B cell (primary cell): ENCODE results near the gene GALR2.

Source experiments
- CTCF ChIP-seq: fragments of 200-600 bp; IDR thresholded peaks from one replicate; pipeline ENCODE4 v1.8.0; 2022; ENCODE audit warnings: antibody characterized with exemption, mild to moderate bottlenecking
- EZH2 ChIP-seq: IDR thresholded peaks from 2 replicates; pipeline ENCODE4 v1.6.1; 2012; ENCODE audit warnings: borderline replicate concordance, low read depth, mild to moderate bottlenecking, moderate library complexity, low read length; ENCODE audit not compliant: insufficient read depth, poor library complexity, severe bottlenecking

- no peak for TF ChIP-seq CTCF
- no peak for TF ChIP-seq EZH2
Measured at GRCh38 chr17:76051561-76051960, 23.0 kb upstream of the GALR2 start.
